Prostate gland (tissue), 2 donors: ENCODE data around the gene TPO. TPM values are rescaled to one million over a fixed set of nuclear protein-coding genes. Genes with fewer than 3 reads are reported as not detected.

Experiments
- DNase-seq: peaks from one replicate; pipeline ENCODE4 v3.0.0-alpha.2; 2019; ENCODE audit warnings: low spot score
- H3K27ac ChIP-seq, 2 donors: fragments of 200-600 bp; sonication (generic); 2 replicates each; pipeline ENCODE4 v1.5.1; 2017 to 2019
- H3K27me3 ChIP-seq: fragments of 200-600 bp; sonication (generic); replicated peaks from 2 replicates; pipeline ENCODE4 v1.5.1; 2019; ENCODE audit not compliant: insufficient read depth
- H3K36me3 ChIP-seq, 2 donors: fragments of 200-600 bp; sonication (generic); 1 replicate in 1 of 2; 2 replicates in 1 of 2; pipeline versions ENCODE4 v1.5.1 to v1.8.1; 2017 to 2019
- H3K4me1 ChIP-seq: fragments of 200-600 bp; sonication (generic); replicated peaks from 2 replicates; pipeline ENCODE4 v1.5.1; 2019
- H3K4me3 ChIP-seq, 2 donors: fragments of 200-600 bp; sonication (generic); 2 replicates each; pipeline ENCODE4 v1.5.1; 2017 to 2019
- H3K9me3 ChIP-seq: fragments of 200-600 bp; sonication (generic); 2 replicates; pipeline ENCODE4 v1.5.1; 2017
- CTCF ChIP-seq, 4 experiments: fragments of 200-600 bp in 2 of 4; fragments of 450-650 bp in 2 of 4; sonication (generic) in 2 of 4; IDR thresholded peaks; 1 replicate in 3 of 4; 2 replicates in 1 of 4; pipeline ENCODE4 v1.5.1; 2016 to 2019; ENCODE audit warnings: antibody characterized with exemption in 4 of 4, mild to moderate bottlenecking in 2 of 4, moderate library complexity in 2 of 4
- POLR2A ChIP-seq: fragments of 450-650 bp; IDR thresholded peaks from one replicate; pipeline ENCODE4 v1.6.1; 2016; ENCODE audit warnings: antibody characterized with exemption, mild to moderate bottlenecking
- POLR2AphosphoS5 ChIP-seq: sonication (generic); formaldehyde crosslinking; IDR thresholded peaks from one replicate; pipeline ENCODE4 v1.6.1; 2017; ENCODE audit warnings: antibody characterized with exemption
- WGBS: methylation state at CpG from one replicate; pipeline ENCODE4 v1.1.5; 2018; 5-methylcytosine and 5-hydroxymethylcytosine counted together
- intact Hi-C: fragments of 100-400 bp; cut with DNase I; formaldehyde crosslinking; loops from one replicate; pipeline ENCODE4 v1.14.2; 2022
- total RNA-seq, 2 donors: library from RNA; depleted of rRNA; stranded (reverse); fragments of >200 nt; gene quantifications; one replicate each; pipeline ENCODE4 v1.1.0, GENCODE V29; 2016

Gene TPO
- total RNA-seq, 2 donors from 2014 or later = 0.82 to 1.4 TPM

GRCh38 chr2:1582891-1583341, 169.7 kb downstream of the TPO start:
- DNase-seq = no peak
- Histone ChIP-seq H3K36me3 (no peaks in the 10 kb centered on the region), H3K4me3 (no peak overlapping the region), H3K4me1 (no peaks in the 10 kb centered on the region), H3K27me3 (no peaks in the 10 kb centered on the region), H3K27ac (no peak overlapping the region), H3K9me3 (no peaks in the 10 kb centered on the region)
- intact Hi-C loops = no loop called here
- TF ChIP-seq CTCF (IDR thresholded peaks at IDR 0.05) (no peak), POLR2AphosphoS5 (no peak)
- 80% methylated on average over 22 of the region's 22 CpGs for WGBS

- no peaks in the 10 kb centered on the region for H3K9me3 ChIP-seq
- no peak for TF ChIP-seq POLR2A
- no peak for TF ChIP-seq POLR2AphosphoS5
- no peak for TF ChIP-seq CTCF (IDR thresholded peaks at IDR 0.05)
- no peak overlapping the region for H3K27ac ChIP-seq
- intact Hi-C loops = no loop called here
- no peaks in the 10 kb centered on the region for H3K36me3 ChIP-seq
- H3K4me3 ChIP-seq = no peak overlapping the region
- DNase-seq = no peak
- H3K27me3 ChIP-seq = no peaks in the 10 kb centered on the region
- 96% methylated on average over 21 of the region's 21 CpGs for WGBS
- no peaks in the 10 kb centered on the region for H3K4me1 ChIP-seq
Observed at GRCh38 chr2:1584051-1584531, 170.8 kb downstream of the TPO start.

- Histone ChIP-seq H3K36me3 (no peaks in the 10 kb centered on the region), H3K4me3 (no peak overlapping the region), H3K4me1 (no peaks in the 10 kb centered on the region), H3K27me3 (no peaks in the 10 kb centered on the region), H3K27ac (no peak overlapping the region), H3K9me3 (no peaks in the 10 kb centered on the region)
- WGBS = 93% methylated on average over 18 of the region's 18 CpGs
- TF ChIP-seq CTCF (IDR thresholded peaks at IDR 0.05) = no peak
- TF ChIP-seq POLR2AphosphoS5 = no peak
- TF ChIP-seq POLR2A = no peak
- DNase-seq = no peak
- intact Hi-C loops = no loop called here
Observed at GRCh38 chr2:1584691-1585485, 171.6 kb downstream of the TPO start.

- H3K4me1 ChIP-seq = no peaks in the 10 kb centered on the region
- intact Hi-C loops = no loop called here
- H3K27me3 ChIP-seq = no peaks in the 10 kb centered on the region
- 96% methylated on average over 17 of the region's 17 CpGs for WGBS
- no peak for TF ChIP-seq POLR2A
- TF ChIP-seq POLR2AphosphoS5 = no peak
- TF ChIP-seq CTCF (IDR thresholded peaks at IDR 0.05) = no peak
- no peak overlapping the region for H3K4me3 ChIP-seq
- no peak for DNase-seq
- H3K36me3 ChIP-seq = no peaks in the 10 kb centered on the region
- no peaks in the 10 kb centered on the region for H3K9me3 ChIP-seq
- H3K27ac ChIP-seq = no peak overlapping the region
Observed at GRCh38 chr2:1585635-1586034, 172.4 kb downstream of the TPO start.
